BJ (cell line): Measurements from ENCODE around the gene KRTAP6-1. TPM values are rescaled to one million over a fixed set of nuclear protein-coding genes. Genes with fewer than 3 reads are reported as not detected.

Experiments
- CTCF ChIA-PET: fragments of 350-600 bp; formaldehyde crosslinking; extraction: SDS; loops from one replicate; lab custom pipeline; 2021; ENCODE audit warnings: antibody characterized with exemption, inconsistent platforms; lab: Yijun Ruan, JAX
- POLR2A ChIA-PET: fragments of 300-600 bp; sonication (Branson Sonifier 250); formaldehyde crosslinking; extraction: SDS; loops from one replicate; lab custom pipeline; 2021; ENCODE audit warnings: antibody characterized with exemption; lab: Charles Lee
- DNase-seq: peaks from one replicate; pipeline ENCODE4 v3.0.0-alpha.2; 2011; ENCODE audit warnings: low read depth
- H3K27me3 ChIP-seq: 2 replicates; pipeline ENCODE4 v1.6.0; 2011; ENCODE audit warnings: low read length; ENCODE audit not compliant: control insufficient read depth, insufficient read depth
- H3K36me3 ChIP-seq: 2 replicates; pipeline ENCODE4 v1.5.1; 2011; ENCODE audit warnings: low read length; ENCODE audit not compliant: control insufficient read depth, insufficient read depth
- H3K4me3 ChIP-seq: 2 replicates; pipeline ENCODE4 v1.5.1; 2011; ENCODE audit warnings: low read depth, mild to moderate bottlenecking, control low read depth, low read length
- polyA plus RNA-seq: library from polyadenylated mRNA; depleted of rRNA; stranded (reverse); fragments of >200 nt; gene quantifications from 2 replicates; pipeline ENCODE4 v1.2.3, GENCODE V29; 2011
- TF ChIP-seq, protein P1 (sequence below): IDR thresholded peaks from 2 replicates; pipeline ENCODE4 v1.5.1; 2011; ENCODE audit warnings: low read depth, mild to moderate bottlenecking, control low read depth, inconsistent platforms, low read length, moderate library complexity; ENCODE audit not compliant: insufficient read depth

The KRTAP6-1 gene
- polyA plus RNA-seq, 1 experiment, result not detected

DNA sequence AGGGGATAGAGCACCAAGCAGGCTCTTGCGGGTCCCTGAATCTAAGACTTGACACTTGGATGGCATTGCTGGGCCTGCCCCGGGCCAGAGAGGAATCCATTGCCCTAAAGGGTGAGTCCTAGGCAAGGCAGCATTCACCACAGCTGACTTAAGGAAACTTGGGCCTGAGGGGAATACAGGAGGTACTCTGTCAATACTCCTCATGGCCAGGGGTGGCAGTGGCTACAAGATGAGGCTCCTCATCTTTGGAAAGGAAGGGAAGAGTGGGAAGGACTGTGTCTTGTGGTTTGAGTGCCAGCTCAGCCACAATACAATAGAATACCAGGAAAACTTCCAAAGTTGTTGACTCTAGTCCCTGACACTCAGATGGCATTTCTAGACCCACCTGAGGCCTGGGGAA lies 7.8 kb downstream of the KRTAP6-1 start:
- H3K27me3 ChIP-seq, result no peaks in the 10 kb centered on the region
- TF ChIP-seq, protein P1, sequence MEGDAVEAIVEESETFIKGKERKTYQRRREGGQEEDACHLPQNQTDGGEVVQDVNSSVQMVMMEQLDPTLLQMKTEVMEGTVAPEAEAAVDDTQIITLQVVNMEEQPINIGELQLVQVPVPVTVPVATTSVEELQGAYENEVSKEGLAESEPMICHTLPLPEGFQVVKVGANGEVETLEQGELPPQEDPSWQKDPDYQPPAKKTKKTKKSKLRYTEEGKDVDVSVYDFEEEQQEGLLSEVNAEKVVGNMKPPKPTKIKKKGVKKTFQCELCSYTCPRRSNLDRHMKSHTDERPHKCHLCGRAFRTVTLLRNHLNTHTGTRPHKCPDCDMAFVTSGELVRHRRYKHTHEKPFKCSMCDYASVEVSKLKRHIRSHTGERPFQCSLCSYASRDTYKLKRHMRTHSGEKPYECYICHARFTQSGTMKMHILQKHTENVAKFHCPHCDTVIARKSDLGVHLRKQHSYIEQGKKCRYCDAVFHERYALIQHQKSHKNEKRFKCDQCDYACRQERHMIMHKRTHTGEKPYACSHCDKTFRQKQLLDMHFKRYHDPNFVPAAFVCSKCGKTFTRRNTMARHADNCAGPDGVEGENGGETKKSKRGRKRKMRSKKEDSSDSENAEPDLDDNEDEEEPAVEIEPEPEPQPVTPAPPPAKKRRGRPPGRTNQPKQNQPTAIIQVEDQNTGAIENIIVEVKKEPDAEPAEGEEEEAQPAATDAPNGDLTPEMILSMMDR, result no peak
- no peaks in the 10 kb centered on the region for H3K36me3 ChIP-seq
- CTCF ChIA-PET, result no interaction called here
- POLR2A ChIA-PET, result no interaction called here
- no peak overlapping the region for H3K4me3 ChIP-seq
- DNase-seq, result no peak

- POLR2A ChIA-PET, result no interaction called here
- TF ChIP-seq, protein P1, result no peak
- no peak for DNase-seq
- CTCF ChIA-PET, result no interaction called here
- no peaks in the 10 kb centered on the region for H3K27me3 ChIP-seq
- H3K4me3 ChIP-seq, result no peak within 1 kb of the TSS
- no peaks in the 10 kb centered on the region for H3K36me3 ChIP-seq
Observed at GRCh38 chr21:30600787-30601186, 12.9 kb downstream of the KRTAP6-1 start, which contains the start of gene KRTAP22-1. TSS of gene KRTAP22-1 (plus strand) at chr21:30601087.

GRCh38 chr21:30598802-30599201 lies 14.9 kb downstream of the KRTAP6-1 start, which contains the start of gene KRTAP6-2:
TSS of gene KRTAP6-2 (minus strand) at chr21:30598902. CDS start at chr21:30598874, 28 bp downstream.
- Histone ChIP-seq H3K27me3 (no peaks in the 10 kb centered on the region), H3K36me3 (no peaks in the 10 kb centered on the region), H3K4me3 (no peak within 1 kb of the TSS)
- DNase-seq, result no peak
- TF ChIP-seq, protein P1, result no peak
- CTCF ChIA-PET, result no interaction called here
- POLR2A ChIA-PET, result no interaction called here

DNA sequence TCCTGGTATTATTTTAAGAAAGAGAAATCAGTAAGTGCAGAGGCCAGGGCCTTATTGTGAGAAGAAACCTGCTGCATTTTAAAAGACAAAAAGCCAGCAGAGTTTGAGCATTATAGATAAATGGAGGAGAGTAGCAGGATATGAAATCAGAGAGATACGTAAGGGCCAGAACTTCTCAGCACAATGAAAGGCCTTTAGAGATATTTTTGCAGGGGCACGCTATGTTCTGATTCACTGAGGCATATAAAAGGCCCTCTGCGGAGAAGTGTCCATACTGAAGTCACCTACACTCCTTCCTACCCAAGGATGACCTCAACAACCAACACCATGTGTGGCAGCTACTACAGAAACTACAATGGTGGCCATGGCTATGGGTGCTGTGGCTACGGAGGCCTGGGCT lies 21.6 kb downstream of the KRTAP6-1 start, which contains the start of gene KRTAP6-3:
Gene KRTAP6-3, plus strand, starts transcription at position 301 of the 400 bp plus-strand sequence. Its CDS starts 6 bp downstream, at position 307.
- DNase-seq, result no peak
- ChIA-PET POLR2A (no interaction called here), CTCF (no interaction called here)
- no peaks in the 10 kb centered on the region for H3K27me3 ChIP-seq
- TF ChIP-seq, protein P1, result no peak
- H3K36me3 ChIP-seq, result no peaks in the 10 kb centered on the region
- no peak within 1 kb of the TSS for H3K4me3 ChIP-seq

DNA sequence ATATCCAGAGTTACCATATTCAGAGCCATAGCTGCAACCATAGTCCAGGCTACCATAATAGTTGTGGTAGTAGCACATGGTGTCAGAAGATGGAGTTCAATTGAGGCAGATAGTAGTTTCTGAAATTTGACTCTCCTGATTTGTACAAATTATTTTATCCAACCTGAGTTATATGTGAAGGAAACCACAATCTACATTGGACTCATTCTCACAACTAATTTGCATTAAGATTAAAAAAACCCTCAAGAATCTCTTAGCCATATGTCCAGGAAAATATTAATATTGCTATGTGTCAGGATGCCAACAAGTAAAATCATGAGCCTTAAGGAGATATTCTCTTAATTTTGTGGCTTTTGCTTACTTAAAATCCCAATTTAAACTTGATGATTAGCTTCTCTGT lies 23.4 kb downstream of the KRTAP6-1 start, which contains the start of gene KRTAP22-2:
Gene KRTAP22-2, minus strand, starts transcription at position 101 of the 400 bp plus-strand sequence.
- TF ChIP-seq, protein P1, result no peak
- ChIA-PET CTCF (no interaction called here), POLR2A (no interaction called here)
- no peak for DNase-seq
- no peak within 1 kb of the TSS for H3K4me3 ChIP-seq
- no peaks in the 10 kb centered on the region for H3K36me3 ChIP-seq
- H3K27me3 ChIP-seq, result no peaks in the 10 kb centered on the region
